ENCODE data around the gene L1TD1. TPM values are rescaled to one million over a fixed set of nuclear protein-coding genes. Genes with fewer than 3 reads are reported as not detected.
"Not testable (repeated sequence)": the region's sequence is repeated elsewhere in the genome, so short reads cannot be mapped to it uniquely, and the experiment has no call there.

The L1TD1 gene
- total RNA-seq, 1 experiment from 2014 or later = not detected

DNA sequence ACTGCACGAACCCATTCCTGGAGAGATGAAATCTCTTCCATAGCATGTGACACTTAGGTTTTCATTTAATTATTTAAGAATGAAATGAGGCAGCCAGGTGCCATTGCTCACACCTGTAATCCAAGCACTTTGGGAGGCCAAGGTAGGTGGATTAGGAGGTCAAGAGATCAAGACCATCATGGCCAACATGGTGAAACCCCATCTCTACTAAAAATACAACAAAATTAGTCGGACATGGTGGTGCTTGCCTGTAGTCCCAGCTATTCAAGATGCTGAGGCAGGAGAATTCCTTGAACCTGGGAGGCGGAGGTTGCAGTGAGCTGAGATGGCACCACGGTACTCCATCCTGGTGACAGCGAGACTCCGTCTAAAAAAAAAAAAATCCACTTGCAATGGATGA, 17.8 kb downstream of the L1TD1 start:
- Histone ChIP-seq H3K4me3 (no peak overlapping the region), H3K9me3 (ENCODE audit: insufficient read depth, low read depth) (peaks cover 21% of the 10 kb centered on the region), H3K27ac (no peak overlapping the region), H4K20me1 (ENCODE audit: insufficient read depth) (no peaks in the 10 kb centered on the region), H3K9me2 (ENCODE audit: insufficient read depth) (no peaks in the 10 kb centered on the region), H3K4me1 (replicated peaks; ENCODE audit: insufficient read depth) (peaks cover 7% of the 10 kb centered on the region; the same call in 1 of the 2 replicates), H3K4me2 (no peak overlapping the region), H3K27me3 (ENCODE audit: insufficient read depth, low read depth) (no peaks in the 10 kb centered on the region), H3K79me2 (ENCODE audit: low read depth) (no peaks in the 10 kb centered on the region), H3F3A (ENCODE audit: insufficient read depth, low read depth) (peaks cover 9% of the 10 kb centered on the region), H2AFZ (no peak overlapping the region), H3K36me3 (ENCODE audit: low read depth) (no peaks in the 10 kb centered on the region)
- ChIA-PET CTCF (no interaction called here), POLR2A (ENCODE audit: unreplicated experiment) (no interaction called here)
- intact Hi-C loops (cut with micrococcal nuclease; ENCODE audit: unreplicated experiment) = no loop called here
- no peak for TF ChIP-seq EZH2 (IDR thresholded peaks at IDR 0.05; ENCODE audit: low read depth)
- TF ChIP-seq, protein P1, sequence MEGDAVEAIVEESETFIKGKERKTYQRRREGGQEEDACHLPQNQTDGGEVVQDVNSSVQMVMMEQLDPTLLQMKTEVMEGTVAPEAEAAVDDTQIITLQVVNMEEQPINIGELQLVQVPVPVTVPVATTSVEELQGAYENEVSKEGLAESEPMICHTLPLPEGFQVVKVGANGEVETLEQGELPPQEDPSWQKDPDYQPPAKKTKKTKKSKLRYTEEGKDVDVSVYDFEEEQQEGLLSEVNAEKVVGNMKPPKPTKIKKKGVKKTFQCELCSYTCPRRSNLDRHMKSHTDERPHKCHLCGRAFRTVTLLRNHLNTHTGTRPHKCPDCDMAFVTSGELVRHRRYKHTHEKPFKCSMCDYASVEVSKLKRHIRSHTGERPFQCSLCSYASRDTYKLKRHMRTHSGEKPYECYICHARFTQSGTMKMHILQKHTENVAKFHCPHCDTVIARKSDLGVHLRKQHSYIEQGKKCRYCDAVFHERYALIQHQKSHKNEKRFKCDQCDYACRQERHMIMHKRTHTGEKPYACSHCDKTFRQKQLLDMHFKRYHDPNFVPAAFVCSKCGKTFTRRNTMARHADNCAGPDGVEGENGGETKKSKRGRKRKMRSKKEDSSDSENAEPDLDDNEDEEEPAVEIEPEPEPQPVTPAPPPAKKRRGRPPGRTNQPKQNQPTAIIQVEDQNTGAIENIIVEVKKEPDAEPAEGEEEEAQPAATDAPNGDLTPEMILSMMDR (conservative IDR thresholded peaks at IDR 0.05) = no peak
- BruUV-seq (replicated peaks) = no TSS peak
- no peak for DNase-seq

DNA sequence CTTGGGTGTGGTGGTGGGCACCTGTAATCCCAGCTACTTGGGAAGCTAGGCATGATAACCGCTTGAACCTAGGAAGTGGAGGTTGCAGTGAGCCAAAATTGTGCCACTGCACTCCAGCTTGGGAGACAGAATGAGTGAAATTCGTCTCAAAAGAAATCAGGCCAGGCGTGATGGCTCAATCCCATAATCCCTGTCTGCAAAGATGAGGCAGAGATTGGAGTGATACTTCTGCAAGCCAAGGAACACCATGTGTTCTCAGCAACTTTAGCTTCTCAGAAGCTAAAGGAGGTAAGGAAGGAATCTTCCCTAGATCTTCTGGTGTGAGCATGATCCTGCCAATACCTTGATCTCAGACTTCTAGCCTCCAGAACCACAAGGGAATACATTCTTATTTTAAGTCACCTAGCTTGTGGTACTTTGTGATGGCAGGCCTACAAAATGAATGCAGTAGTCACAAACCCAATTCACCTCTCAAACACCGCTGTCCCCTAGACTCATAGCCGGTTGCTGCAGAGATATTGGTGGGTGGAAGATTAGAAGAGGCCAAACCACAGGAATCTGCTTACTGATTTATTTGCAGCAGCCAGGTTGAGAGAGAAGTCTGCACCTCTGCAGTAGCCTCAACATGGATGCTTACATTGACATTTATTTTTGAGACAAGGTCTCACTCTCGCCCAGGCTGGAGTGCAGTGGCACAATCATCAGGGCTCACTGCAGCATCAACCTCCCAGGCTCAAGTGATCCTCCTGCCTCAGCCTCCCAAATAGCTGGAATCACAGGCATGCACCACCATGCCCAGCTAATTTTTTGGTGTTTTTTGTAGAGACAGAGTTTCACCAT, 18.6 kb downstream of the L1TD1 start:
- H3K27ac ChIP-seq = no peak overlapping the region
- H2AFZ ChIP-seq = no peak overlapping the region
- H3K79me2 ChIP-seq (ENCODE audit: low read depth) = no peaks in the 10 kb centered on the region
- BruUV-seq (replicated peaks) = no TSS peak
- POLR2A ChIA-PET (ENCODE audit: unreplicated experiment) = interaction anchor here (0.8 kb wide), 1 partner anchor 29 kb away, joined by 7 read pairs; no protein-coding TSS in a partner anchor
- H3K27me3 ChIP-seq (ENCODE audit: insufficient read depth, low read depth) = no peaks in the 10 kb centered on the region
- no peak for DNase-seq
- peaks cover 21% of the 10 kb centered on the region for H3K9me3 ChIP-seq (ENCODE audit: insufficient read depth, low read depth)
- peaks cover 9% of the 10 kb centered on the region for H3F3A ChIP-seq (ENCODE audit: insufficient read depth, low read depth)
- H4K20me1 ChIP-seq (ENCODE audit: insufficient read depth) = no peaks in the 10 kb centered on the region
- TF ChIP-seq, protein P1 (conservative IDR thresholded peaks at IDR 0.05) = no peak
- TF ChIP-seq EZH2 (IDR thresholded peaks at IDR 0.05; ENCODE audit: low read depth) = no peak
- no peak overlapping the region for H3K4me3 ChIP-seq
- intact Hi-C loops (cut with micrococcal nuclease; ENCODE audit: unreplicated experiment) = no loop called here
- H3K36me3 ChIP-seq (ENCODE audit: low read depth) = no peaks in the 10 kb centered on the region
- no peaks in the 10 kb centered on the region for H3K9me2 ChIP-seq (ENCODE audit: insufficient read depth)
- H3K4me1 ChIP-seq (replicated peaks; ENCODE audit: insufficient read depth) = peaks cover 7% of the 10 kb centered on the region; the same call in 1 of the 2 replicates
- CTCF ChIA-PET = no interaction called here
- no peak overlapping the region for H3K4me2 ChIP-seq

DNA sequence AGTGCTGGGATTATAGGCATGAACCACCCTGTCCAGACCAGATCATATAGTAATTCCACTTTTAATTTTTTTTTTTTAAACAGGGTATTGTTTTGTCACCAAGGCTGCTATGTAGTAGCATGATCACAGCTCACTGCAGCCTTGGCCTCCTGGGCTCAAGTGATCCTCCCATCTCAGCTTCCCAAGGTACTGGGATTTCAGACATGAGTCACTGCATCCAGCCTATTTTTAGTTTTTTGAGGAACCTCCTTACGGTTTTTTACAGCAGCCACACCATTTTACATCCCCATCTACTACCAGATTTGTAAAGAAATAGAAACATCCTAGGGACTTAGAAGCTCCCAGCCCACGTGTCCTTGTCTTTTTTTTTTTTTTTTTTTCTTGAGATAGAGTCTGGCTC, 24.0 kb downstream of the L1TD1 start:
- BruUV-seq (replicated peaks) = no TSS peak
- Histone ChIP-seq H3K4me2 (no peak overlapping the region), H3K27ac (no peak overlapping the region), H3F3A (ENCODE audit: insufficient read depth, low read depth) (no peaks in the 10 kb centered on the region; the same call in 1 of the 2 replicates), H3K9me3 (ENCODE audit: insufficient read depth, low read depth) (no peaks in the 10 kb centered on the region), H4K20me1 (ENCODE audit: insufficient read depth) (no peaks in the 10 kb centered on the region), H2AFZ (no peak overlapping the region), H3K9me2 (ENCODE audit: insufficient read depth) (no peaks in the 10 kb centered on the region), H3K4me3 (no peak overlapping the region), H3K36me3 (ENCODE audit: low read depth) (no peaks in the 10 kb centered on the region), H3K27me3 (ENCODE audit: insufficient read depth, low read depth) (no peaks in the 10 kb centered on the region), H3K4me1 (replicated peaks; ENCODE audit: insufficient read depth) (no peaks in the 10 kb centered on the region), H3K79me2 (ENCODE audit: low read depth) (no peaks in the 10 kb centered on the region)
- no peak for TF ChIP-seq EZH2 (IDR thresholded peaks at IDR 0.05; ENCODE audit: low read depth)
- TF ChIP-seq, protein P1 (conservative IDR thresholded peaks at IDR 0.05) = no peak
- ChIA-PET CTCF (no interaction called here), POLR2A (ENCODE audit: unreplicated experiment) (interaction anchor here (0.6 kb wide), 1 partner anchor 170 kb away, joined by 3 read pairs; no protein-coding TSS in a partner anchor)
- DNase-seq = no peak
- intact Hi-C loops (cut with micrococcal nuclease; ENCODE audit: unreplicated experiment) = no loop called here

DNA sequence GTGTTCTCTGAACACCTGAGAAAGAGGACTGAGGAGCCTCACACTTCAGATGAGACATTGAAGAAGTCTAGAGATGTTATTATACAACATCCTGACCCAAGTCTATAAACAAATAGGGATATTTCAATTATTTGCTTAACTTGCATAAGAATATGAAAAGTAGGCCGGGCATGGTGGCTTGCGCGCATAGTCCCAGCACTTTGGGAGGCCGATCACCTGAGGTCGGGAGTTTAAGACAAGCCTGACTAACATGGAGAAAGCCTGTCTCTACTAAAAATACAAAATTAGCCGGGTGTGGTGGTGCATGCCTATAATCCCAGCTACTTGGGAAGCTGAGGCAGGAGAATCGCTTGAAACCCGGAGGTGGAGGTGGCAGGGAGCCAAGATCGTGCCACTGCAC, 25.8 kb downstream of the L1TD1 start:
- H3K9me3 ChIP-seq (ENCODE audit: insufficient read depth, low read depth); CTCF ChIA-PET; H3K27me3 ChIP-seq (ENCODE audit: insufficient read depth, low read depth); H3K4me1 ChIP-seq (replicated peaks; ENCODE audit: insufficient read depth); H2AFZ ChIP-seq; DNase-seq; H3K4me2 ChIP-seq; H3K36me3 ChIP-seq (ENCODE audit: low read depth); POLR2A ChIA-PET (ENCODE audit: unreplicated experiment); H3K79me2 ChIP-seq (ENCODE audit: low read depth); H3K27ac ChIP-seq; intact Hi-C loops (cut with micrococcal nuclease; ENCODE audit: unreplicated experiment); H3K9me2 ChIP-seq (ENCODE audit: insufficient read depth); H4K20me1 ChIP-seq (ENCODE audit: insufficient read depth); H3K4me3 ChIP-seq; BruUV-seq (replicated peaks); H3F3A ChIP-seq (ENCODE audit: insufficient read depth, low read depth): not testable (repeated sequence)

Data from PC-9 (cell line).